GM18951 (cell line): Measurements from ENCODE around the gene INSIG1.

Experiments
- POLR2A ChIP-seq: IDR thresholded peaks from 4 replicates; pipeline ENCODE4 v1.6.1; 2011; ENCODE audit warnings: mild to moderate bottlenecking; ENCODE audit not compliant: insufficient read length, insufficient read depth; ENCODE audit errors: extremely low read depth
- in situ Hi-C: fragments of 300-500 bp; cut with MboI; formaldehyde crosslinking; loops from one replicate; pipeline ENCODE4 v1.12.0; 2022; ENCODE audit warnings: low sequenced_read_pairs, mixed read lengths, inconsistent platforms; ENCODE audit not compliant: unreplicated experiment

The INSIG1 gene

DNA sequence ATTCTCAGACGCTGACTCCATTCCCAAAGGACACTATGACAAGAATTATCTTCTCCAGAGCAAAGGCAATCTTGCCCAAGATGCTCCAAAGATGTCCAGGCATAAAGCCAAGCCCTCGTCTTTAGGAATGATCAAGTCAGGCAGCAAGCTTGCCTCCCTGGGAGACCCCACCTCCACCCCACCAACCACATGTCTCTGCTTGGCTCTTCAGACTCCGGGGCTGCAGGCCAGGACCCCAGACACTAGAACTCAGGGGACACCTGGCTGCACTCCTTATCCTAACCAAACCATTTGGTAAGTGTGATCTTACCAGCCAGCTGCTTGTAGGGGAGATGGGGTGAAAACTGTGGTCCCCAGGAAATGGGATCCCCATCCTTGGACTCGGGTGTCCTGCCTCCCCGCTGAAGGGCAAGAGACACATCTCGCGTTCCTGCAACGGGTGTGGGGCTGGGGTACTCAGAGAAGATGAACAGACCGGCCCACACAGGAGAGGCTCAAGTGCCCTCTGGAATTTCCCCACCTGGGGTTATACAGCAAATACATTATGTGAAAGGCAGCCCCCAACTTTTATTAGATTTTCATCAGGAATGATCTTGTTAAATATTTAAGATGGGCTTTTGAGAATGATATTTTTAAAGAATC is 55.7 kb downstream of the INSIG1 start:
- no peak for TF ChIP-seq POLR2A
- in situ Hi-C loops, result no loop called here

DNA sequence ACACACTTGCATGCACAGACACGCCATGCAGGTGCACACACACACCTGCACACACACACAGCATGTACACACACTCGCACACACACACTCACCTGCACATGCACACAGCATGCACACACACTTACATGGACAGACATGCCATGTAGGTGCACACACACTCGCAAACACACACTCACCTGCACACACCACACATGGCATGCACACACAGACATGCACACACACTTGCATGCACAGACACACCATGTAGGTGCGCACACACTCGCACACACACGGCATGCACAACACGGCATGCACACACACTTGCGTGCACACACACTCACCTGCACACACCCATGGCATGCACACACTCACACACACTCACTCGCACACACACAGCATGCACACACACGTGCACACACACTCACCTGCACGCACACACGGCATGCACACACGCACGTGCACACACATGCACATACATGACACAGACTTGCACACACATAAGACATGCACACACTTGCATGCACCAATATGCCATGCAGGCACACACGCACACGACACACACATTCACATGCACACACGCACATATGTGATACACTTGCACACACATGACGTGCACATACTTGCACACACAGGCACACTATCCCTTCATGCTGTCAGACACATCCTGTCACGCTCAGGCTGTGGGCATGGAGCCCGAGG is 56.8 kb downstream of the INSIG1 start:
- in situ Hi-C loops, result no loop called here

DNA sequence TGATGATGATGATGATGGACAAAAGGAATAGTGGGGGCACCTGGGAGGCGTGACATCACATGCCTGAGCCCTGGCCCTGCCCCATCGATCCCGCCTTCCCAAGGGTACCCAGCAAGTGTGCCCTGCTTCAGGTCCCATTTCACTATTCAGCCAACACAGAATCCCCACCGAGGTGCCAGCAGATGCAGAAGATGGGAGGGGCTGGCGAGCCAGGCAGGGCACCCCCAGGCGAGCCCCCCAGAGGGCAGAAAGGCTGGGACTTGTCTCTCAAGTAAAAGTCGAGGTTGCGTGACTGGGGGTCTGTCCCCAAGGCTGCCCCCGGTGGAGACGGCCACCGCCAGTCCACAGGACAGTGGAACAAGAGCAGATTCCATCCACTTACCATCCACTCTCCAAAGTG is 57.5 kb downstream of the INSIG1 start:
- in situ Hi-C loops, result no loop called here
- no peak for TF ChIP-seq POLR2A

More for the DNA sequence above, 56.8 kb downstream of the INSIG1 start:
- TF ChIP-seq POLR2A, result no peak

DNA sequence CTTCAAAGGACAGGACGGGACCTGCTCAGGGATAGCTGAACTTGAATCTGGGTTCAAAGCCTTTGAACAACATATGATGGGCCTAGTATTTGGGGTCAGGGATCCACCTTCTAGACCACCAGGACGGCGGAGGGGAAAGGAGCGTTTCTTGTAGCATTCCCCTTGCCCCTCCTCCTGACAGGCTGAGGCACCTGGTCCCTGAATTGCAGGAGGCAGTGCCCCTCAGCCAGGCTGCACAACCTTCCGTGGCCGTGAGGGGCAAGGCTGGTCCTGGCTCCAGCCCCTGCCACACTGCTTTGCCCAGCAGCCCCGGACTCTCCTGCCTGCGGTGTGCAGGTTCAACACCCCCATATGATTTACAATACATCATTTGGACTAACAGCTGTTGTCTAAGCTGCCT is 58.1 kb downstream of the INSIG1 start:
- no peak for TF ChIP-seq POLR2A
- in situ Hi-C loops, result no loop called here

DNA sequence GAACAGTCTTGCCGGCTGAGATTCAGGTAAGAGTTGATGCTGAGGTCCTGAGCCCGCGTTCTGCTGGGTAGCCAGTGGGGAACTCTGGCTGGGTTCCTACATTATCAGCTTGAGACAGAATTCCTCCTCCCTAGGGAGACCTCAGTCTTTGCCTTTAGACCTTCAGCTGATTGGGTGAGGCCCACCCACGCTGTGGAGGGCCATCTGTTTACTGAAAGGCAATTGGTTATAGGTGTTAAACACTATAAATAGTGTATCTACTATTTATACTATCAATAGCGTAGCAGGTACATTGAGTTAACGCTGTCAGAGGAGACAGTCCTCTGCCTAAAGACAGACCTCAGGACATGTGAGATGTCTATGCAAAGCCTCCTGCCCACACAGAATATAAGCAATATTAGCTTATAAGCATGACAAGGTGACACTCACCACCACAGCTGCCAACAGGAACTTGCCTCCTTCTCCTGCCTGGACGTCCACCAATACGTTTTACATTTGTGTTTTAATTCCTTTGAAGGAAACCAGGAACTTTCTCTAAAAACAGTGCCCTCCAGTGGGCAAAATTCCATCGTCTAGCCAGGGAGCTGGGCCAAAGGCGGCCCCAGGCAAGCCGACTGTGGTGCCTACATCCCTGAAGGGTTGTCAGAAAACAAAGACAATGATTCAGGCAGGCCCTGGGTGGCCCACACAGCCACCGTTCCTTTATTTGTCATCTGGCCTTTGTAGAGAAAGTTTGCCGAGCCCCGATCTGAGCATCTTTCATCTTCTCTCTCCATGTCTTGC is 58.8 kb downstream of the INSIG1 start:
- in situ Hi-C loops, result no loop called here
- no peak for TF ChIP-seq POLR2A

DNA sequence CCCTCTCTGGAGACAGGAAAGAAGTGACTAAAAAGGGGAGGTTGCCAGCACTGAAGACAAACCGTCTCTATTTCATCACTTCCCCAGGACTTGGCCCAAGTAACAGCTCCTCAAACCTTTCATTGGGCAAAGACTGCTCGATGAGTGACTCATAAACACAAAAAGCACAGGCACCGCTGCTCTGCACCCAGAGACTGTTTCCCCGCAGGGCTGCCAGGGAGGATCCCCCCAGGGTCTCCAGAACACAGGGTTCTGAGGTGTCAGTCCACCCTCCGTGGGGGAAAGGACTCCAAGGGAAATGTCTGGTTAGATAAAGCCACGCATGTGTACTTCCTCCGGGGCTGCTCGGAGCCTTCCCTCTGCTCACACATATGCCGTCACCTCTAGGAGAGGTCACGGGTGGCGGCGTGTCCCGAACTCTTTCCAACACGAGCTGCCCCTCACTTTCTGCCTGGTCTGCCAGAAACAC is 59.9 kb downstream of the INSIG1 start:
- in situ Hi-C loops, result no loop called here
- TF ChIP-seq POLR2A, result no peak

DNA sequence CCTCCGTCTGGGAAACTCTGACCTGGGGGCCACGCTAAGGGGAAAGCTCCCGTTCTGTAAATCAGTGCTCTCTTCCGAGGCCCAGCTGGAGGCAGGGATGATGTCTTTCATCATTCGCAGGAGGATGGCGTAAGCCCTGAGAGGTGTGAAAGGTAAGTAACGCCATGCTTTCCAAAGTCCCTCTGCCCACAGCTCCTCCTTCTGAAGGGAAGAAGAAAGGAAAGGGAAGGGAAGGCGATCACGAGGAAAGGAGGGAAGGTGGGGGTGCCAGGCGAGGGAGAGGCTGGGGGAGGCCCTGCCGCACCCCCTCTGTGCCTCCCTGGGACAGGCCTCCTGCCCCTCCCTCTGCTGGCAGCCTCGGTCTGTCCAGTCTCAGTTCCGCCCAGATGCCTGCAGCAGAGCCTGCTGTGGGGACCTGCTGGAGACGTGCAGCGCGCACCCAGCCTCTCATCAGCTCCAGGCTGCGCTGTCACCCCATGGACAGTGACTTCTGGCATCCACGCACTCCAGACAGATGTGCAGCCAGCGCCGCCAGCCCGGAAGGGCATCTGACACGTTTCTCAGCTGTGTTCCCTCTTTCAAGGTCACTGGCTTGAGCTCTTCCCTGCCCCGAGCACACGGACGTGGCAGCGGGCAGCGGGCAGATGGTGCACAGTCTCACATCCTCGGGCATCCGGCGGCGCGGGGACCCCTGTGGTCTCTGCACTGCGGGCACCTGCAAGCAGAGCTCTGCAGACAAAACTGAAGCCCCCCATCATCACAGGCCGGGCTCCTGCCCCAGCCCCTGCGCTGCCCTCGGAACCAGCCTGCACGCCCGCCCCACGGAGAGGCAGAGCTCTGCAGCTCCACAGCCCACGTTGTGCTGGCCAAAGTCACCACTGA is 60.6 kb downstream of the INSIG1 start:
- in situ Hi-C loops, result no loop called here

DNA sequence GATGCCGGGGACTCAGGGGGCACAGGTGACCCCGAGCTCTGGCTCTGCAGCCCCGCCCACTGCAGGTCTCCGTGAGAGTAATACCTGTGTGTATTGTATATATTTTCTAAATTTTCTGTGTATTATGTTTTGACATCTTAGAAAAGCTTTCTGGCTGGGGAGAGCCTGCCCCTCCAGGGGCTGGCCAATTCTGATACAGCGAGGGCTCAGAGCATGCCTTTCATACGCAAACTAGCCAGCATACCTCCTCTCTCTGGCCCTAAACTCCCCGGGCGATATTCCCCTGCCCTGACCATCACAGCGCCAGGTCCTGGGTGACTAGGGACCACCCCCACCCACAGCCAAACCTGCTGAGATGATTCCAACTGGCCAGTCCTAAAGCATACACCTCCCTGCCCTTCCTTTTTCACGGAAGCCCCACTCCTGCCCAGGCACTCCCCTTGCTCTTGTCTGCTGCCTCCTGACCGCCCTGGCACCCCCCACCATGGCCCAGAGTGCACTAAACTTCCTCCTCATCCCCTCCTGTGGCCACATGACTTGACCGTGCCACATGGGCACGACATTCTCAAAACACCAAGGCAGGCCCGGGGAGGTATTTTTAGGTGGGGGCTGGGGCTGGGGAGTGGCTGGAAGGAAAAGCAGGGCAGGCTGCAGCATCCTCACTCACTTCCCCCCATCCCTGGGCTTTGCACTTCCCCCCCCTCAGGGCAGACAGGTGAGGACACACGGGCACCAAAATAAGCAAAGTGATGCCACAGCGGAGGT is 61.5 kb downstream of the INSIG1 start:
- in situ Hi-C loops, result no loop called here
- TF ChIP-seq POLR2A, result no peak

More for the DNA sequence above, 60.6 kb downstream of the INSIG1 start:
- TF ChIP-seq POLR2A, result no peak
